ENCODE data around the gene TMEM59.
"Not testable (repeated sequence)": the region's sequence is repeated elsewhere in the genome, so short reads cannot be mapped to it uniquely, and the experiment has no call there.

Gene TMEM59

DNA sequence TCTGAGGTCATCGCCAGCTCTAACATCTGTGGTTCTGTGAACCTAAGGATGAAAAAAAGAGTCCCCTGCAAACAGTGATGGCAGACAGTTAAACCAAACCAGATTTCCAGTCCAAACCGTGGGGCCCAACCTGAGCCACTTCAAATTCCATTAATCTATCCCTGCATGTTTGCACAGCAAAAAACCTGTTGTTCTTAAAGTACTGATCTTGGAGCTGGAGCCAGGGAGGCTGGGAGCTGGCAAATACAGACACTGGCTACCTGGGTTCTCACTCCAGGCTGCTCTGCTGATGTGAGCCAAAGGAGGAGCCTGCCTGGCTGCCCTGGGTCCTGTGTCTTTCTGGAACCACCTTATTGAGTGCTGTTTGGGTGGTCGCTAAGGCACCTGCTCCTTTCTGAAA, 51.4 kb downstream of the TMEM59 start:
- Histone ChIP-seq H2AFZ (ENCODE audit: low read depth, low read length) (no peak overlapping the region), H3K9ac (ENCODE audit: low read depth, low read length) (no peak overlapping the region), H3K79me2 (ENCODE audit: insufficient read depth, low read length) (no peaks in the 10 kb centered on the region), H3K36me3 (ENCODE audit: insufficient read depth, low read length) (no peaks in the 10 kb centered on the region), H3K27me3 (ENCODE audit: insufficient read depth, low read length, poor library complexity) (no peaks in the 10 kb centered on the region), H3K27ac (ENCODE audit: low read length) (no peak overlapping the region), H3K4me2 (ENCODE audit: insufficient read depth, low read length) (no peak overlapping the region), H4K20me1 (ENCODE audit: insufficient read depth, low read length) (no peaks in the 10 kb centered on the region), H3K4me1 (ENCODE audit: insufficient read depth, low read length) (no peaks in the 10 kb centered on the region), H3K4me3 (ENCODE audit: low read depth in 1 of 2, low read length in 2 of 2) (no peak overlapping the region), H3K9me3 (ENCODE audit: insufficient read depth, low read length, severe bottlenecking) (no peaks in the 10 kb centered on the region)
- no peak for ATAC-seq (ENCODE audit: insufficient read depth, low read depth)
- DNase-seq: no peak
- TF ChIP-seq CTCF (IDR thresholded peaks at IDR 0.05; ENCODE audit: borderline replicate concordance, extremely low read depth, low read length, poor library complexity, severe bottlenecking) (no peak), EZH2 (IDR thresholded peaks at IDR 0.05; ENCODE audit: borderline replicate concordance, low read depth, low read length, severe bottlenecking) (no peak)

DNA sequence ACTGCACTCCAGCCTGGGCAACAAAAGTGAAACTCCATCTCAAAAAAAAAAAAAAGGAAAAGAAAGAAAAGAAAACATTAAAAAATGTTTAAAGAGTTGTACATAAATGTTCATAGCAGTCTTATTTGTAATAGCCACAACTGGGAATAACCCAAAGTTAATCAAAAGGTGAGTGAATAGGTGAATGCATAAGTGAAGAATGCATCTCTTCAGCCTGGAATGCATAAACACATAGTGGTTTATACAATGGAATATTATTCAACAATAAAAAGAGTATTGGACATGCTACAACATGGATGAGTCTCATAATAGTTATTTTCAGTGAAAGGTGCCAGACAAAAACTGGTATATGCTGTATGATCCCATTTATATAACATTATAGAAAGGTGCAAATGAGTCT, 53.1 kb downstream of the TMEM59 start:
- no peak for ATAC-seq (ENCODE audit: insufficient read depth, low read depth)
- DNase-seq: no peak
- H4K20me1 ChIP-seq (ENCODE audit: insufficient read depth, low read length): no peaks in the 10 kb centered on the region

GRCh38 chr1:53998223-53998622, 54.8 kb downstream of the TMEM59 start:
- Histone ChIP-seq H3K9me3 (ENCODE audit: insufficient read depth, low read length, severe bottlenecking) (no peaks in the 10 kb centered on the region), H2AFZ (ENCODE audit: low read depth, low read length) (no peak overlapping the region), H3K9ac (ENCODE audit: low read depth, low read length) (no peak overlapping the region), H3K79me2 (ENCODE audit: insufficient read depth, low read length) (no peaks in the 10 kb centered on the region), H3K4me3 (ENCODE audit: low read depth in 1 of 2, low read length in 2 of 2) (no peak overlapping the region), H3K27ac (ENCODE audit: low read length) (no peak overlapping the region), H3K4me1 (ENCODE audit: insufficient read depth, low read length) (no peaks in the 10 kb centered on the region), H3K4me2 (ENCODE audit: insufficient read depth, low read length) (no peak overlapping the region), H3K36me3 (ENCODE audit: insufficient read depth, low read length) (no peaks in the 10 kb centered on the region), H3K27me3 (ENCODE audit: insufficient read depth, low read length, poor library complexity) (no peaks in the 10 kb centered on the region), H4K20me1 (ENCODE audit: insufficient read depth, low read length) (no peaks in the 10 kb centered on the region)
- DNase-seq (no peak), ATAC-seq (ENCODE audit: insufficient read depth, low read depth) (no peak)
- TF ChIP-seq CTCF (IDR thresholded peaks at IDR 0.05; ENCODE audit: borderline replicate concordance, extremely low read depth, low read length, poor library complexity, severe bottlenecking): no peak
- TF ChIP-seq EZH2 (IDR thresholded peaks at IDR 0.05; ENCODE audit: borderline replicate concordance, low read depth, low read length, severe bottlenecking): no peak

More for the DNA sequence above, 53.1 kb downstream of the TMEM59 start:
- Histone ChIP-seq H3K36me3 (ENCODE audit: insufficient read depth, low read length) (no peaks in the 10 kb centered on the region), H3K9ac (ENCODE audit: low read depth, low read length) (no peak overlapping the region), H3K4me2 (ENCODE audit: insufficient read depth, low read length) (no peak overlapping the region), H3K27me3 (ENCODE audit: insufficient read depth, low read length, poor library complexity) (no peaks in the 10 kb centered on the region), H3K9me3 (ENCODE audit: insufficient read depth, low read length, severe bottlenecking) (no peaks in the 10 kb centered on the region), H3K79me2 (ENCODE audit: insufficient read depth, low read length) (no peaks in the 10 kb centered on the region), H3K4me3 (ENCODE audit: low read depth in 1 of 2, low read length in 2 of 2) (no peak overlapping the region), H3K27ac (ENCODE audit: low read length) (no peak overlapping the region), H3K4me1 (ENCODE audit: insufficient read depth, low read length) (no peaks in the 10 kb centered on the region), H2AFZ (ENCODE audit: low read depth, low read length) (no peak overlapping the region)
- TF ChIP-seq CTCF (IDR thresholded peaks at IDR 0.05; ENCODE audit: borderline replicate concordance, extremely low read depth, low read length, poor library complexity, severe bottlenecking): no peak
- TF ChIP-seq EZH2 (IDR thresholded peaks at IDR 0.05; ENCODE audit: borderline replicate concordance, low read depth, low read length, severe bottlenecking): no peak

GRCh38 chr1:53995683-53996082, 57.3 kb downstream of the TMEM59 start:
- H3K27me3 ChIP-seq (ENCODE audit: insufficient read depth, low read length, poor library complexity): no peaks in the 10 kb centered on the region
- TF ChIP-seq EZH2 (IDR thresholded peaks at IDR 0.05; ENCODE audit: borderline replicate concordance, low read depth, low read length, severe bottlenecking): no peak
- TF ChIP-seq CTCF (IDR thresholded peaks at IDR 0.05; ENCODE audit: borderline replicate concordance, extremely low read depth, low read length, poor library complexity, severe bottlenecking): no peak

GRCh38 chr1:53994516-53994915, 58.5 kb downstream of the TMEM59 start:
- not testable (repeated sequence) for H3K27me3 ChIP-seq (ENCODE audit: insufficient read depth, low read length, poor library complexity); H3K4me3 ChIP-seq (ENCODE audit: low read depth in 1 of 2, low read length in 2 of 2); H4K20me1 ChIP-seq (ENCODE audit: insufficient read depth, low read length); H2AFZ ChIP-seq (ENCODE audit: low read depth, low read length); H3K4me1 ChIP-seq (ENCODE audit: insufficient read depth, low read length); H3K79me2 ChIP-seq (ENCODE audit: insufficient read depth, low read length); H3K9me3 ChIP-seq (ENCODE audit: insufficient read depth, low read length, severe bottlenecking); DNase-seq; H3K27ac ChIP-seq (ENCODE audit: low read length); ATAC-seq (ENCODE audit: insufficient read depth, low read depth); H3K36me3 ChIP-seq (ENCODE audit: insufficient read depth, low read length); H3K9ac ChIP-seq (ENCODE audit: low read depth, low read length); H3K4me2 ChIP-seq (ENCODE audit: insufficient read depth, low read length)

More at GRCh38 chr1:53995683-53996082, 57.3 kb downstream of the TMEM59 start:
- Histone ChIP-seq H3K9ac (ENCODE audit: low read depth, low read length) (no peak overlapping the region), H3K27ac (ENCODE audit: low read length) (no peak overlapping the region), H2AFZ (ENCODE audit: low read depth, low read length) (no peak overlapping the region), H3K36me3 (ENCODE audit: insufficient read depth, low read length) (no peaks in the 10 kb centered on the region), H3K4me2 (ENCODE audit: insufficient read depth, low read length) (no peak overlapping the region), H3K79me2 (ENCODE audit: insufficient read depth, low read length) (no peaks in the 10 kb centered on the region), H3K4me3 (ENCODE audit: low read depth in 1 of 2, low read length in 2 of 2) (no peak overlapping the region), H3K4me1 (ENCODE audit: insufficient read depth, low read length) (no peaks in the 10 kb centered on the region), H4K20me1 (ENCODE audit: insufficient read depth, low read length) (no peaks in the 10 kb centered on the region), H3K9me3 (ENCODE audit: insufficient read depth, low read length, severe bottlenecking) (peaks cover 9% of the 10 kb centered on the region)
- ATAC-seq (ENCODE audit: insufficient read depth, low read depth) (no peak), DNase-seq (no peak)
